NCI-H2227 (cell line): ENCODE measurements around the gene FBXW12.
"Not testable (repeated sequence)": the region's sequence is repeated elsewhere in the genome, so short reads cannot be mapped to it uniquely, and the experiment has no call there.

Experiments
- DNase-seq: peaks from one replicate; lab custom pipeline; 2025; ENCODE audit not compliant: unreplicated experiment; lab: John Stamatoyannopoulos, UW

FBXW12 gene

GRCh38 chr3:48371651-48372376, at the start of gene FBXW12:
Gene FBXW12, plus strand, starts transcription at chr3:48372219. Its CDS starts 549 bp downstream, at chr3:48372768.
- DNase-seq = no peak

GRCh38 chr3:48331706-48332435, 40.1 kb upstream of the FBXW12 start:
- not testable (repeated sequence) for DNase-seq

GRCh38 chr3:48333346-48334245, 38.4 kb upstream of the FBXW12 start, which contains the start of gene SPINK8:
Gene SPINK8, minus strand, starts transcription at chr3:48333661. Its CDS starts 5,320 bp downstream, at chr3:48328341.
- not testable (repeated sequence) for DNase-seq

- no peak for DNase-seq
Observed at GRCh38 chr3:48334605-48335004, 37.4 kb upstream of the FBXW12 start.

GRCh38 chr3:48335286-48335685, 36.7 kb upstream of the FBXW12 start:
- not testable (repeated sequence) for DNase-seq

- DNase-seq = not testable (repeated sequence)
Observed at GRCh38 chr3:48337536-48337935, 34.5 kb upstream of the FBXW12 start.

GRCh38 chr3:48338635-48339034, 33.4 kb upstream of the FBXW12 start:
- no peak for DNase-seq

- DNase-seq = no peak
Observed at GRCh38 chr3:48343432-48343831, 28.6 kb upstream of the FBXW12 start.

- no peak for DNase-seq
Observed at GRCh38 chr3:48344867-48345507, 27.0 kb upstream of the FBXW12 start.

GRCh38 chr3:48345946-48346572, 26.0 kb upstream of the FBXW12 start:
- DNase-seq = no peak

GRCh38 chr3:48347500-48347899, 24.5 kb upstream of the FBXW12 start:
- no peak for DNase-seq

- DNase-seq = no peak
Observed at GRCh38 chr3:48352546-48352945, 19.5 kb upstream of the FBXW12 start.

GRCh38 chr3:48353987-48354386, 18.0 kb upstream of the FBXW12 start:
- DNase-seq = no peak

- DNase-seq = no peak
Observed at GRCh38 chr3:48356419-48356818, 15.6 kb upstream of the FBXW12 start.

- no peak for DNase-seq
Observed at GRCh38 chr3:48361928-48362327, 10.1 kb upstream of the FBXW12 start.

GRCh38 chr3:48364840-48365239, 7.2 kb upstream of the FBXW12 start:
- DNase-seq = no peak

- DNase-seq = peak; percentile 9
Observed at GRCh38 chr3:48367201-48367600, 4.8 kb upstream of the FBXW12 start.

- peak; percentile 24 for DNase-seq
Observed at GRCh38 chr3:48369693-48370332, 2.2 kb upstream of the FBXW12 start.

- DNase-seq = no peak
Observed at GRCh38 chr3:48370333-48370713, 1.7 kb upstream of the FBXW12 start.

- no peak for DNase-seq
Observed at GRCh38 chr3:48372377-48372770, 355 bp downstream of the FBXW12 start.
